IPS-18c (cell line): ENCODE data around the gene SLC1A3.

Source experiments
- H3K4me3 ChIP-seq: 2 replicates; pipeline ENCODE4 v1.7.0; 2013; ENCODE audit warnings: low read depth, mild to moderate bottlenecking, low read length, moderate library complexity; ENCODE audit not compliant: insufficient read depth
- H3K9me3 ChIP-seq: one replicate; pipeline ENCODE4 v1.6.1; 2013; ENCODE audit warnings: mild to moderate bottlenecking, low read length, moderate library complexity; ENCODE audit not compliant: control insufficient read depth, insufficient read depth

Gene SLC1A3

GRCh38 chr5:36688722-36689121 lies 82.3 kb downstream of the SLC1A3 start:
- Histone ChIP-seq H3K9me3 (no peaks in the 10 kb centered on the region), H3K4me3 (no peak overlapping the region)

- Histone ChIP-seq H3K9me3 (no peaks in the 10 kb centered on the region), H3K4me3 (no peak overlapping the region)
Observed at GRCh38 chr5:36689225-36689624, 82.8 kb downstream of the SLC1A3 start.

DNA sequence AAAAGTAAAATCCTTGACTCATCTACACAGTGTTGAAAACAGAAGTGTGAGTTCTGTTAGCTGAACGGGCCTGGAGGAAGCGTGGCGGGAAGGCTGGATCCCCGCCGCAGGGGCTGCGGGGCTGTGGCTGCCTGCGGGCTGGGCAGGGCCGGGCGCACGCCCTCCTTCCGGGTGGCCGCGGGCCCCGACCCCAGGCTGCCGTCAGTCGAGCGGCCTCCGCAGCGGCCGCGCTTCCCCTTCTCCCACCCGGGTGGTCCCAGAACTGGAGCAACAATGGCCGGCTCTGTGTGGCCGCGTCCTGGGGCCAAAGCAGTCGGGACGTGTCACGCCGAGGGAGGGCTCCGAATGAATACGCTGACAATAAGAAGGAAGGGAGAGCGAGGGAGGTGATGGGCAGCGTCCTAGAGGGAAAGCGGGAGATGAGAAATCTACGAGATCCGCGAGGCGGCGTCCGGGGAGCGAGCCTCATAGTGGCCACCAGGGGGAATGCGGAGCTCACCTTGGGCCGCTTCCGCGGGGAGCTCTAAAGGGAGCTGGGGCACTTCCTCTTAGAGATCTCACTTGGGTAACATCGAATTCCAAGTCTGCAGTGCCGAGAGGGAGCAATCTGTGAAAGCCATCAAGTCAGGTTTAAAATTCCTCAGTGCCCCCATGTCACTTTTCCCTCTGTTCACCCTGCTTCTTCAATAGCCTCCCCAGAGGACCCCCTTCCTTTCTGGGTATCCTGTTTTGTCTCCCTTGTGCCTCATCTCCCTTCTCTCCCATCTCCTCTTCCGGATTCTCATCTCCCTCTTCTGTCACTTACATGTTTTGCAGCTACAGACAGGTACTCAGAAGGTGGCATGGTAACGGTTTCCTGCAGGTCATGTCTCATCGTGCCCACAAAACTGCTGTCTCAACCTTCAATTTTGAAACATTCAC lies 83.9 kb downstream of the SLC1A3 start:
- H3K9me3 ChIP-seq, result no peaks in the 10 kb centered on the region
- H3K4me3 ChIP-seq, result peak overlapping the region; percentile 60

GRCh38 chr5:36691226-36691625 lies 84.8 kb downstream of the SLC1A3 start:
- Histone ChIP-seq H3K9me3 (no peaks in the 10 kb centered on the region), H3K4me3 (no peak overlapping the region)

- no peak overlapping the region for H3K4me3 ChIP-seq
Observed at GRCh38 chr5:36691696-36692371, 85.4 kb downstream of the SLC1A3 start.

DNA sequence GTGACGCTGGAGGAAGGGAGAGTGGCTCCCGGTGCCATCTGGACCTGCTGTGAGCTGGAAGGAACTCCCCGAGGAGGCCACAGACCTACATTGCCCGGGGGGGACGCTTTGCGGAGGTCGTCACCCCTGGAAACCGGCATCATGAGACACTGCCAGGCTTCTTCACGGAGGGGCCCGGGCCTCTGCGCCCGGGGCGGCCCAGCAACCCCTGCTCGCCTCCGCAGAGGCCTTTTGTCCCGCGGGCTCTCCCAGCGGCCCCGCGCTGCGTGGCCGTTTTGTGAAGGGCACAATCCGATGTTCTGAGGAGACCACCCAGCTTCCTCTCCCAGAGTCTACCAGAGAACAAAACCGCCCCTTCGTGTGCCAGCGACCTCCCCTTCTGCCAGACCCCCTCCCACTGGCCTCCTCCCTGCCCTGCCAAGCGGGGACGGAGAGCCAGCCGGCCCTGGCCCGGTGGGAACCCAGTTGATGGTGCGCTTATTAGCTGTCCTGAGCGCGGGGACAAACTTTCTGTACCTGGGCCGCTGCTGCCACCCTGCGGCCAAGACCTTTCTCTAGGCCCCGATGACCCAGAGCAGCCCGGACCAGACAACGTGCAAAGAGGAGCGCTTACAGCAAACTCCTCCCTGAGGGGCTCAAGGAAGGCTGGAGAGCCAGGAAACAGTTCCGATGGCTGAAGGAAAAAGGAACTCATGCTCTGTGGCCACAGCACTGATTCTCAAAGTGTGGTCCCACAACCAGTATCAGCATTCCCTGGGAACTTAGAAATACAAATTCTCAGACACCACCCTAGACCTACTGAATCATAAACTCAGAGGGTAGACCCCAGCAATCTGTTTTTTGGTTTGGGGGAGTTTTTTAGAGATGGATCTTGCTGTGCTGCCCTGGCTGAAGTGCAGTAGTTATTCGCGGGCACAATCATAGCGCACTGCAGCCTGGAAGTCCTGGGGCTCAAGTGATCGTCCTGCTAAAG lies 86.7 kb downstream of the SLC1A3 start:
- H3K4me3 ChIP-seq, result peak overlapping the region; percentile 43; the same call in 1 of the 2 replicates
- no peaks in the 10 kb centered on the region for H3K9me3 ChIP-seq

More at GRCh38 chr5:36691696-36692371, 85.4 kb downstream of the SLC1A3 start:
- no peaks in the 10 kb centered on the region for H3K9me3 ChIP-seq

- H3K4me3 ChIP-seq, result no peak overlapping the region
- H3K9me3 ChIP-seq, result no peaks in the 10 kb centered on the region
Observed at GRCh38 chr5:36694351-36694750, 87.9 kb downstream of the SLC1A3 start.

GRCh38 chr5:36696059-36696673 lies 89.8 kb downstream of the SLC1A3 start:
- Histone ChIP-seq H3K4me3 (no peak overlapping the region), H3K9me3 (no peaks in the 10 kb centered on the region)

DNA sequence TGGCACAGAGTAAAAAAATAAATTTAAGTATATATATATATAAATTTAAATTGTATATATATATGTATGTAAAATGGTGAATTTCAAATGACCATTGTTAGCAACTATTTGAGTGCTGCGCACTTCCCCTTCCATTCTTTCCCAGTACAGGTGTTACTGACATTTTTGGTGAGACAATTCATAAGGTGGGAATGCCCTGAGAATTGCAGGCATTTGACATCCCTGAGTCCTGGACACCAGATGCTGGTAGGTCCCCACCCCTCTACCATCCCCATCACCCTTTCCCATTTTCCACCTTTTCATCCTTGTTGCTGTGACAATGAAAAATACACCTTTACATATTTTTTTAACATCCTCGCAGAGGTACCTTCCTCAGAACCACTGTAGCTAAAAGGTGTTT lies 91.6 kb downstream of the SLC1A3 start:
- no peak overlapping the region for H3K4me3 ChIP-seq

GRCh38 chr5:36701085-36701698 lies 94.8 kb downstream of the SLC1A3 start:
- H3K4me3 ChIP-seq, result no peak overlapping the region
- no peaks in the 10 kb centered on the region for H3K9me3 ChIP-seq

More for the DNA sequence above, 91.6 kb downstream of the SLC1A3 start:
- H3K9me3 ChIP-seq, result no peaks in the 10 kb centered on the region

GRCh38 chr5:36703245-36703860 lies 96.9 kb downstream of the SLC1A3 start:
- Histone ChIP-seq H3K4me3 (no peak overlapping the region), H3K9me3 (no peaks in the 10 kb centered on the region)

- Histone ChIP-seq H3K9me3 (no peaks in the 10 kb centered on the region), H3K4me3 (no peak overlapping the region)
Observed at GRCh38 chr5:36704131-36704530, 97.7 kb downstream of the SLC1A3 start.

DNA sequence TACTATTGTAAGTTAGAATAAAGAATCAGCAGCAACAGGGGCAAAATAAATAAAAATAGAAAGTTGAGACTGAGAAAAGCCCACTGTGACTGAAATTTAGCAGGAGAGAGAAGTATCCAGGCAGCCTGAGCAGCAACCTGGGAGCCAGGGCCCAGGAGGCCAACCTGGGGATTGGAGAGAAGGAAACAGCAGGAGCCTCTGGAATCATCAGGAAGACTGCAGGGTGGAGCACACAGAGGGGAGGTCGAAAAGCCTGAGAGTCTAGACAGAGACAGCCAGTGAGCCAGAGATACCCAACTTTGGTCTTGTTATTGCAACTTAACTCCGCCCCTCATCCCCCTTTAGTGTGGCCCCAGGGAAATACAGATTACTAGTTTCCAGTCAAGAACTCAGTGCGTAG lies 98.6 kb downstream of the SLC1A3 start:
- no peak overlapping the region for H3K4me3 ChIP-seq
- no peaks in the 10 kb centered on the region for H3K9me3 ChIP-seq

DNA sequence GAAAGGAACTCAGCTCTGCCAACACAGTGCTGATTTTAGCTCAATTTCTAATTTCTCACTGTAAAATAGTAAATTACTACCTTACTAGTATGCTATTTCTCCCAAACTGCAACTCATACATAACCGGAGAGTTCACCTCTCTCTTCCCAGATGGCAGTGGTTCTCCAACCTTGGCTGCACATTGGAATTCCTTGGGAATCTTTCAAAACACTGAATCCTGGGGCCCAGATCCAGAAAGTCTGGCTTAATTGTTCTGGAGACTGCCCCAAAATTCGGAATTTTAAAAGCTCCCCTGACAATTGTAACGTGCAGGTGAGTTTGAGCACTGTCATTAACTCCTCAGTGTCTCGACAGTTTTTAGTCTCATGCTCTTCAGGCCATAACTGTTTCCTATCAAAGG lies 100.3 kb downstream of the SLC1A3 start:
- no peak overlapping the region for H3K4me3 ChIP-seq
- no peaks in the 10 kb centered on the region for H3K9me3 ChIP-seq

GRCh38 chr5:36708996-36709395 lies 102.6 kb downstream of the SLC1A3 start:
- H3K4me3 ChIP-seq, result no peak overlapping the region
- no peaks in the 10 kb centered on the region for H3K9me3 ChIP-seq

DNA sequence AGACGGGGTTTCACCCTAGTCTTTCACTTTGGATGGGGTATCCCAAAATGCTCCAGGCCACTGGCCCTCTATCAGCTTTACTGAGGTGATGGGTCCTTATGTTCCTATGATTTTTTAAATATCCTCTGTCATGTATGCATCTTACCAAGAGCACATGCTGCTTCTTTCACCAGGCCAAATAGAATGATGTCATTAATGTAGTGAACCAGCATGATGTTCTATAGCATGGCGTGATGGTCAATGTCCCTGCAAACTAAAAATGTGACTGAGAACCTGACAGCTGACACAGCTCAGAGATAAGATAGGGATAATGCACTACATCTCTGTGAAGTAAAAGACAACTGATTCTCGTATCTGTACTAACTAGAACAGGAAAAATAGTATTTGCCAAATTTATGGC lies 103.6 kb downstream of the SLC1A3 start:
- Histone ChIP-seq H3K4me3 (no peak overlapping the region), H3K9me3 (no peaks in the 10 kb centered on the region)
